D341Med (cell line): Measurements from ENCODE around the gene ERC2.

Experiments
- DNase-seq: peaks from one replicate; pipeline ENCODE4 v3.0.0; 2012; ENCODE audit warnings: low spot score

The ERC2 gene

GRCh38 chr3:56366641-56367162 lies 101.6 kb downstream of the ERC2 start:
- peak; percentile 45 for DNase-seq

- DNase-seq: no peak
These were observed 102.2 kb downstream of the ERC2 start for GRCh38 chr3:56365905-56366640.

- no peak for DNase-seq
These were observed 103.6 kb downstream of the ERC2 start for GRCh38 chr3:56364665-56365064.

- no peak for DNase-seq
These were observed 104.5 kb downstream of the ERC2 start for GRCh38 chr3:56363720-56364119.

- no peak for DNase-seq
These were observed 106.5 kb downstream of the ERC2 start for GRCh38 chr3:56361731-56362130.

GRCh38 chr3:56357266-56357665 lies 111.0 kb downstream of the ERC2 start:
- DNase-seq: no peak

- no peak for DNase-seq
These were observed 111.5 kb downstream of the ERC2 start for GRCh38 chr3:56356808-56357207.

- no peak for DNase-seq
These were observed 112.6 kb downstream of the ERC2 start for GRCh38 chr3:56355570-56356185.

- no peak for DNase-seq
These were observed 116.7 kb downstream of the ERC2 start for GRCh38 chr3:56351537-56351936.

GRCh38 chr3:56347219-56347871 lies 120.9 kb downstream of the ERC2 start:
- peak; percentile 48 for DNase-seq

GRCh38 chr3:56342475-56342874 lies 125.8 kb downstream of the ERC2 start:
- no peak for DNase-seq

GRCh38 chr3:56339671-56340070 lies 128.6 kb downstream of the ERC2 start:
- no peak for DNase-seq

- no peak for DNase-seq
These were observed 129.0 kb downstream of the ERC2 start for GRCh38 chr3:56339244-56339643.

GRCh38 chr3:56336023-56336422 lies 132.2 kb downstream of the ERC2 start:
- DNase-seq: no peak

- no peak for DNase-seq
These were observed 143.8 kb downstream of the ERC2 start for GRCh38 chr3:56324473-56324872.

- DNase-seq: no peak
These were observed 144.3 kb downstream of the ERC2 start for GRCh38 chr3:56323986-56324420.

- no peak for DNase-seq
These were observed 145.4 kb downstream of the ERC2 start for GRCh38 chr3:56322862-56323261.

GRCh38 chr3:56321892-56322291 lies 146.4 kb downstream of the ERC2 start:
- DNase-seq: no peak

GRCh38 chr3:56321383-56321782 lies 146.9 kb downstream of the ERC2 start:
- no peak for DNase-seq

- DNase-seq: no peak
These were observed 147.4 kb downstream of the ERC2 start for GRCh38 chr3:56320883-56321282.

- no peak for DNase-seq
These were observed 149.4 kb downstream of the ERC2 start for GRCh38 chr3:56318891-56319290.

- DNase-seq: no peak
These were observed 151.3 kb downstream of the ERC2 start for GRCh38 chr3:56316944-56317343.

- no peak for DNase-seq
These were observed 153.4 kb downstream of the ERC2 start for GRCh38 chr3:56314842-56315241.
